Measurements from ENCODE around the gene PGGHG. TPM values are rescaled to one million over a fixed set of nuclear protein-coding genes. Genes with fewer than 3 reads are reported as not detected.
"Not testable (repeated sequence)": the region's sequence is repeated elsewhere in the genome, so short reads cannot be mapped to it uniquely, and the experiment has no call there.

Gene PGGHG
- total and polyA plus RNA-seq, 7 donors = 1.6 to 68.0 (median 13.0) TPM

- Histone ChIP-seq H3K4me3 (peak overlapping the region in 1 of 4 donors; percentile 15), H3K9me3 (no peaks in the 10 kb centered on the region), H3K36me3 (no peaks in the 10 kb centered on the region), H3K27ac (peak overlapping the region; percentile 87 to 95 (median 90)), H3K27me3 (no peaks in the 10 kb centered on the region), H3K4me1 (peaks cover 0 to 58% (median 41%) of the 10 kb centered on the region in 4 donors)
- WGBS, 2 donors = 70 to 72% methylated on average over 11 of the region's 11 CpGs
- intact Hi-C loops (cut with DNase I) = no loop called here
- no peak for TF ChIP-seq POLR2AphosphoS5 (IDR thresholded peaks at IDR 0.05)
- DNase-seq = peak; percentile 63
These were observed 35.2 kb downstream of the PGGHG start for GRCh38 chr11:324156-324555.

DNA sequence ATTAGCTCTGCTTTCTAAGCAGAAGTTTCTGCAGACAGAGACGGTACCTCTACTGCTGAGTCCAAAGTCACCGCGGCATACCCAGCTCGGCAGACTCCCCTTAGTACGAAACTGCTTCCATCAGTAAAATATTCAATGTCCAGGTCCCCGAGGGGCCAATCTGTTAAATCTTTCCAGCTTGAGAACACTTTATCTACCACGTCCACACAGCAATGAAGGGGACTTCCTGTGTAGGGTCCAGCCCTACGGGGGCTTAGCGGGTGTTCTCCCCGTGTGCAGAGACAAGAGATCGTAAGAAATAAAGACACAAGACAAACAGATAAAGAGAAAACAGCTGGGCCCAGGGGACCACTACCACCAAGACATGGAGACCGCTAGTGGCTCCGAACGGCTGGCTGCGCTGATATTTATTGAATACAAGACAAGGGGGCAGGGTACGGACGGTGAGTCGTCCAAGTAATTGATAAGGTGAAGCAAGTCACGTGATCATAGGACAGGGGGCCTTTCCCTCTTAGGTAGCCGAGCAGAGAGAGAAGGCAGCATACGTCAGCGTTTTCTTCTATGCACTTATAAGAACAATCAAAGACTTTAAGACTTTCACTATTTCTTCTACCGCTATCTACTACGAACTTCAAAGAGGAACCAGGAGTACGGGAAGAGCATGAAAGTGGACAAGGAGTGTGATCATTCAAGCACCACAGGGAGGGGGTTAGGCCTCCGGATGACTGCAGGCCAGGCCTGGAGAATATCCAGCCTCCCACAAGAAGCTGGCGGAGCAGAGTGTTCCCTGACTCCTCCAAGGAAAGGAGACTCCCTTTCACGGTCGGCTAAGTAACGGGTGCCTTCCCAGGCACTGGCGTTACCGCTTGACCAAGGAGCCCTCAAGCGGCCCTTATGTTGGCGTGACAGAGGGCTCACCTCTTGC is 35.9 kb downstream of the PGGHG start:
- peak in 2 of 4 donors; percentile 9 to 71 for TF ChIP-seq POLR2AphosphoS5 (IDR thresholded peaks at IDR 0.05)
- 70 to 71% methylated on average over 28 to 30 of the region's 34 CpGs for WGBS, 2 donors
- H3K27me3 ChIP-seq; intact Hi-C loops (cut with DNase I); H3K9me3 ChIP-seq; H3K36me3 ChIP-seq: not testable (repeated sequence)
- peaks cover 0 to 58% (median 41%) of the 10 kb centered on the region in 4 donors for H3K4me1 ChIP-seq
- DNase-seq = peak; percentile 93
- peak overlapping the region in 1 of 4 donors; percentile 15 for H3K4me3 ChIP-seq
- H3K27ac ChIP-seq = peak overlapping the region; percentile 87 to 95 (median 90)

DNA sequence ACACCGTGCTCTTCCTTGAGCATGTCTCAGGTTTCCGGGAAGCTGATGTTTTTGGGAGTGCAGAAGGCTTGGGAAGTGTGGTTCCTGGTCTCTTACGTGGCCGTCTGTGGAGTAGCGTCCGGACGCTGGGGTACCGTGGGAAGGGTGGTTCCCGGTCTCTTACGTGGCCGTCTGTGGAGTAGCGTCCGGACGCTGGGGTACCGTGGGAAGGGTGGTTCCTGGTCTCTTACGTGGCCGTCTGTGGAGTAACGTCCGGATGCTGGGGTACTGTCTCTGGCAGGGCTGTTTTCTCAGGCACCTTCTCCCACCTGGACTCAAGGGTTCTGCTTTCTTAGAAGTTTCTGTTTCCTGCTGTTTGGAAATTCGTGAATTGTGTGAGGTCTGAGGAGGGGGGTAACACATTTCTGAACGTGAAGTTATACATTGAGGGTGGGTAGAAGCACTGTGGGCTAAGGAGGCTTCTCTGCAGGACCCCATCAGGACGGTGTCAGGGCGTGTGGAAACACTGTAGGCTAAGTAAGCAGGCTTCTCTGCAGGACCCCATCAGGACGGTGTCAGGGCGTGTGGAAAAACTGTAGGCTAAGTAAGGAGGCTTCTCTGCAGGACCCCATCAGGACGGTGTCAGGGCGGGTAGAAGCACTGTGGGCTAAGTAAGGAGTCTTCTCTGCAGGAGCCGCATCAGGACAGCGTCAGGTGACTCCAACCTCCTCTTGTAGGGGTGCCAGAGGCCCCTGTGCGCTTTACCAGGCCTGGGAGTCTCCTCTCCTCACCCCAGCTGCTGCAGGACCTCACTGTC is 37.1 kb downstream of the PGGHG start:
- peaks cover 0 to 58% (median 39%) of the 10 kb centered on the region in 4 donors for H3K4me1 ChIP-seq
- intact Hi-C loops (cut with DNase I) = loop anchor here (1.0 kb wide), 1 partner anchor 27 kb away; no protein-coding TSS in a partner anchor
- H3K27ac ChIP-seq = peak overlapping the region; percentile 87 to 95 (median 90)
- DNase-seq = peak; percentile 67
- no peaks in the 10 kb centered on the region for H3K27me3 ChIP-seq
- no peaks in the 10 kb centered on the region for H3K9me3 ChIP-seq
- TF ChIP-seq POLR2AphosphoS5 (IDR thresholded peaks at IDR 0.05) = no peak
- H3K4me3 ChIP-seq = no peak overlapping the region
- no peaks in the 10 kb centered on the region for H3K36me3 ChIP-seq
- 86 to 88% methylated on average over 30 of the region's 30 CpGs for WGBS, 2 donors

DNA sequence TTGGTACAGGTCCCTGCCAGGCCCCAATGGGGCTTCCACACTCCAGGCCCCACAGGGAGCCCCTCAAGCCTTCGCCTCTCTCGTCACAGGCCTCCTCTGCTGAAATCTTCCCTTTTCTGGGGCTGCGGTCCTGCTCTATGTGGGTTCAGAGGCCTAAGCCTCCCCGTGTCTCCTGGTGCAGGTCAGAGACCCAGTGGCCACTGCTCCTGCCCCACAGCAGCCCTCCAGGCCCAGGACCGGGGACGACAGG is 37.6 kb downstream of the PGGHG start:
- DNase-seq = no peak
- 59 to 84% methylated on average over 6 of the region's 6 CpGs for WGBS, 2 donors
- intact Hi-C loops (cut with DNase I) = loop anchor here (1.0 kb wide), 1 partner anchor 27 kb away; no protein-coding TSS in a partner anchor

GRCh38 chr11:326842-327580 is 38.1 kb downstream of the PGGHG start:
- no peak for TF ChIP-seq EP300 (IDR thresholded peaks at IDR 0.05)
- TF ChIP-seq CTCF (IDR thresholded peaks at IDR 0.05) = no peak
- TF ChIP-seq POLR2AphosphoS5 (IDR thresholded peaks at IDR 0.05) = peak; percentile 13 to 61 (median 43)
- WGBS, 2 donors = 19 to 34% methylated on average over 19 of the region's 19 CpGs
- intact Hi-C loops (cut with DNase I) = loop anchor here (1.0 kb wide), 1 partner anchor 26 kb away; no protein-coding TSS in a partner anchor
- H3K27ac ChIP-seq = peak overlapping the region; percentile 87 to 95 (median 90)
- no peaks in the 10 kb centered on the region for H3K36me3 ChIP-seq
- H3K27me3 ChIP-seq = no peaks in the 10 kb centered on the region
- H3K4me1 ChIP-seq = peaks cover 0 to 58% (median 38%) of the 10 kb centered on the region in 4 donors
- H3K4me3 ChIP-seq = no peak overlapping the region
- DNase-seq = peak; percentile 93
- H3K9me3 ChIP-seq = no peaks in the 10 kb centered on the region

More for the DNA sequence above, 37.6 kb downstream of the PGGHG start:
- TF ChIP-seq POLR2AphosphoS5 (IDR thresholded peaks at IDR 0.05) = no peak
- TF ChIP-seq CTCF (IDR thresholded peaks at IDR 0.05) = no peak
- no peak for TF ChIP-seq POLR2A (IDR thresholded peaks at IDR 0.05)
- TF ChIP-seq EP300 (IDR thresholded peaks at IDR 0.05) = no peak
- no peaks in the 10 kb centered on the region for H3K9me3 ChIP-seq
- peaks cover 0 to 58% (median 38%) of the 10 kb centered on the region in 4 donors for H3K4me1 ChIP-seq
- H3K4me3 ChIP-seq = no peak overlapping the region
- H3K36me3 ChIP-seq = no peaks in the 10 kb centered on the region
- no peaks in the 10 kb centered on the region for H3K27me3 ChIP-seq
- H3K27ac ChIP-seq = peak overlapping the region; percentile 87 to 95 (median 90)

Data from sigmoid colon (tissue), 7 donors.